MCF 10A (cell line): ENCODE results near the gene PTCHD1. TPM values are rescaled to one million over a fixed set of nuclear protein-coding genes. Genes with fewer than 3 reads are reported as not detected.

Source experiments
- BruUV-seq: library from RNA; stranded (reverse); fragments of 400-500 nt; replicated peaks from 2 replicates; lab custom pipeline; 2021; lab: Mats Ljungman, UMichigan
- CTCF ChIA-PET: fragments of 300-600 bp; sonication (Branson Sonifier 250); formaldehyde crosslinking; extraction: SDS; loops from one replicate; lab custom pipeline; 2021; ENCODE audit warnings: antibody characterized with exemption, inconsistent platforms; lab: Yijun Ruan, JAX
- POLR2A ChIA-PET: fragments of 300-600, 350-650 bp; sonication (Branson Sonifier 250); formaldehyde crosslinking; extraction: SDS; loops from one replicate; lab custom pipeline; 2020; ENCODE audit warnings: antibody characterized with exemption, inconsistent platforms; lab: Yijun Ruan, JAX
- DNase-seq: peaks from one replicate; pipeline ENCODE4 v3.0.0-alpha.2; 2018; ENCODE audit not compliant: unreplicated experiment
- H3K27ac Mint-ChIP-seq: one replicate; pipeline ENCODE4 v1.8.0; 2022; ENCODE audit warnings: mild to moderate bottlenecking, low read depth, mixed read lengths; ENCODE audit not compliant: unreplicated experiment
- H3K27me3 Mint-ChIP-seq: one replicate; pipeline ENCODE4 v1.8.0; 2022; ENCODE audit warnings: mixed read lengths; ENCODE audit not compliant: insufficient read depth, unreplicated experiment
- H3K36me3 Mint-ChIP-seq: one replicate; pipeline ENCODE4 v1.8.0; 2022; ENCODE audit warnings: mild to moderate bottlenecking, moderate library complexity, mixed read lengths; ENCODE audit not compliant: insufficient read depth, unreplicated experiment
- H3K4me1 Mint-ChIP-seq: one replicate; pipeline ENCODE4 v1.8.0; 2022; ENCODE audit warnings: mixed read lengths; ENCODE audit not compliant: insufficient read depth, unreplicated experiment
- H3K4me3 Mint-ChIP-seq: one replicate; pipeline ENCODE4 v1.8.0; 2022; ENCODE audit warnings: mild to moderate bottlenecking, moderate library complexity, mixed read lengths; ENCODE audit not compliant: unreplicated experiment
- H3K9me3 Mint-ChIP-seq: one replicate; pipeline ENCODE4 v1.8.0; 2022; ENCODE audit warnings: mixed read lengths; ENCODE audit not compliant: unreplicated experiment
- CTCF ChIP-seq: fragments of 200-600 bp; IDR thresholded peaks from one replicate; pipeline ENCODE4 v1.8.0; 2022; ENCODE audit warnings: antibody characterized with exemption, mild to moderate bottlenecking; ENCODE audit not compliant: unreplicated experiment
- intact Hi-C: fragments of 100-400 bp; cut with micrococcal nuclease; formaldehyde crosslinking; loops from 2 replicates; pipeline ENCODE4 v1.14.1; 2022
- total RNA-seq: library from RNA; stranded (reverse); gene quantifications from 2 replicates; pipeline ENCODE4 v1.2.3, GENCODE V29; 2022

PTCHD1 gene
- total RNA-seq, 1 experiment from 2014 or later: not detected

GRCh38 chrX:23434356-23434884 lies 99.8 kb downstream of the PTCHD1 start:
- CTCF ChIA-PET: interaction anchor here (1.0 kb wide), 1 partner anchor 1449 kb away, joined by 4 read pairs; no protein-coding TSS in a partner anchor
- Mint-ChIP-seq H3K36me3 (no peaks in the 10 kb centered on the region), H3K4me1 (no peaks in the 10 kb centered on the region), H3K27me3 (peaks cover 7% of the 10 kb centered on the region), H3K27ac (no peak overlapping the region), H3K4me3 (no peak overlapping the region), H3K9me3 (no peaks in the 10 kb centered on the region)
- no peak for TF ChIP-seq CTCF
- DNase-seq: peak; percentile 82
- POLR2A ChIA-PET: no interaction called here
- intact Hi-C loops: no loop called here
- BruUV-seq: no TSS peak

- CTCF ChIA-PET: interaction anchor here (1.0 kb wide), 1 partner anchor 1450 kb away, joined by 4 read pairs; no protein-coding TSS in a partner anchor
- POLR2A ChIA-PET: no interaction called here
- H3K27me3 Mint-ChIP-seq: peaks cover 14% of the 10 kb centered on the region
- no peaks in the 10 kb centered on the region for H3K4me1 Mint-ChIP-seq
- no peaks in the 10 kb centered on the region for H3K36me3 Mint-ChIP-seq
- BruUV-seq: no TSS peak
- H3K4me3 Mint-ChIP-seq: no peak overlapping the region
- intact Hi-C loops: no loop called here
- no peak for TF ChIP-seq CTCF
- DNase-seq: peak; percentile 3
- no peaks in the 10 kb centered on the region for H3K9me3 Mint-ChIP-seq
- H3K27ac Mint-ChIP-seq: no peak overlapping the region
Observed at GRCh38 chrX:23435108-23435507, 100.5 kb downstream of the PTCHD1 start.

GRCh38 chrX:23435575-23435974 lies 100.9 kb downstream of the PTCHD1 start:
- no peaks in the 10 kb centered on the region for H3K4me1 Mint-ChIP-seq
- H3K27ac Mint-ChIP-seq: no peak overlapping the region
- no peaks in the 10 kb centered on the region for H3K36me3 Mint-ChIP-seq
- no peak for TF ChIP-seq CTCF
- no TSS peak for BruUV-seq
- CTCF ChIA-PET: no interaction called here
- POLR2A ChIA-PET: no interaction called here
- intact Hi-C loops: no loop called here
- no peak for DNase-seq
- peaks cover 19% of the 10 kb centered on the region for H3K27me3 Mint-ChIP-seq
- H3K4me3 Mint-ChIP-seq: no peak overlapping the region
- no peaks in the 10 kb centered on the region for H3K9me3 Mint-ChIP-seq

GRCh38 chrX:23436875-23437274 lies 102.2 kb downstream of the PTCHD1 start:
- no peak for DNase-seq
- no peak for TF ChIP-seq CTCF
- no TSS peak for BruUV-seq
- intact Hi-C loops: no loop called here
- Mint-ChIP-seq H3K4me1 (no peaks in the 10 kb centered on the region), H3K9me3 (no peaks in the 10 kb centered on the region), H3K36me3 (no peaks in the 10 kb centered on the region), H3K27me3 (peaks cover 26% of the 10 kb centered on the region), H3K4me3 (no peak overlapping the region), H3K27ac (no peak overlapping the region)
- CTCF ChIA-PET: no interaction called here
- POLR2A ChIA-PET: no interaction called here
